GM18951 (cell line): ENCODE data around the gene YEATS2.
"Not testable (repeated sequence)": the region's sequence is repeated elsewhere in the genome, so short reads cannot be mapped to it uniquely, and the experiment has no call there.

Experiments
- POLR2A ChIP-seq: IDR thresholded peaks from 4 replicates; pipeline ENCODE4 v1.6.1; 2011; ENCODE audit warnings: mild to moderate bottlenecking; ENCODE audit not compliant: insufficient read length, insufficient read depth; ENCODE audit errors: extremely low read depth
- in situ Hi-C: fragments of 300-500 bp; cut with MboI; formaldehyde crosslinking; loops from one replicate; pipeline ENCODE4 v1.12.0; 2022; ENCODE audit warnings: low sequenced_read_pairs, mixed read lengths, inconsistent platforms; ENCODE audit not compliant: unreplicated experiment

YEATS2 gene

DNA sequence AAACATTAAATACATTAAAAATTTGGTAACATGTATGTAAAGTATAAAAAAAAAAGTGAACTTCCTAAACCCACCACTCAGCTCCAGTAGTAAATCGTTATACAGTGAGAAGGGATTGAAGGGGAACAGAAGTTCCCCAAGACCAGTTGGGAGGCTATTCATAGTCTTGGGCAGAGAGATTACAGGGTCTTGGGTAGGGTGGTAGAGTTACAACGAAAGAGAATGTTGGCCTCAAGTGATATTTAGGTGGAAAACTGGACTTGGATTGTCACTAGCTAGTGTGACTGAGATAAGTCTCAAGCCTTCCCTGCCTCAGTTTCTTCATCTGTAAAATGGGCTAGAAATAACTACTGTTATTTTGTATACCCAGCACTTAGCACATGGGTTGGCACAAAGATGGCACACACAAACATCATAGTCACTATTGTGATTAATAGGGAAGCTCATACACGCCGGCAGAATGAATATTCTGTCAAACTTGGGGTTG lies 431 bp upstream of the YEATS2 start:
- no peak for TF ChIP-seq POLR2A
- in situ Hi-C loops, result no loop called here

DNA sequence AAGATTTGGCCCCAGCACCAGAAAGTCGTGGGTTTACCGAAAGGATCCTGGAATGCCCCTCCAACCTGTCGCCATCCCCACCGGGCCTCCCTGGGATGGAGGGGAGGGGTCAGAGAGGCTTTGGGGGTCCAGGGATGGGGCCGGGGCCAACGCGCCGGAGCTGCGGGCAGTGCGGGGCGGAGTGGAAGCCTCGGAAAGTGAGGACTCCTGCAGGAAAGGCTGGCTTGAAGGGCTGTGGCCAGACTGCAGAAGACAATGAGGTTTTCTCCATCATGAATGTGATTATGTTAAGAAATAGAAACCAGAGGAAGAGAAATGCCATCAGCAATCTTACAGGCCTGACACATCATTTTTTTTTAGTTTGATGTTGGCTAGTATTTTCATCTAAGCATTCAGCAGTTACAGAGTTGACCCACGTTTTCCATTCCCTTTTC lies 738 bp downstream of the YEATS2 start:
- TF ChIP-seq POLR2A, result no peak
- in situ Hi-C loops, result no loop called here

DNA sequence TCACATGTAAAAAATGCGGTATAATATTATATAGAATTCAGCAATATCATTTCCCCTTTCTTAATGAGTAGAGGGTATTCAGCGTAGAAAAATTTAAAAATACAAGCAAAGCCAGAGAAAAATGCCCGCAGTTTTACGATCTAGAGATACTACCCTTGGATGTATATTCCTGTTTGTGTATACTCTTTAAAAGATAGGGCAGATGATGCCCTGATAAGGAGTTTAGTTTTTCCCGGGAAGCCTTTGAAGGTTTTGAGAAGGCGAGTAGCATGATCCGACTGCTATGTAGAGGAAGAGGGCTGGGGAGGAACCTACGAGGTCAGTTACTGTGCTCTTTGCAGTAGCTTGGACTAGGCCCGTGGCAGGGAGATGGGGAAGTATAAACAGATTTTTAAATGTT lies 1.2 kb downstream of the YEATS2 start:
- no peak for TF ChIP-seq POLR2A

DNA sequence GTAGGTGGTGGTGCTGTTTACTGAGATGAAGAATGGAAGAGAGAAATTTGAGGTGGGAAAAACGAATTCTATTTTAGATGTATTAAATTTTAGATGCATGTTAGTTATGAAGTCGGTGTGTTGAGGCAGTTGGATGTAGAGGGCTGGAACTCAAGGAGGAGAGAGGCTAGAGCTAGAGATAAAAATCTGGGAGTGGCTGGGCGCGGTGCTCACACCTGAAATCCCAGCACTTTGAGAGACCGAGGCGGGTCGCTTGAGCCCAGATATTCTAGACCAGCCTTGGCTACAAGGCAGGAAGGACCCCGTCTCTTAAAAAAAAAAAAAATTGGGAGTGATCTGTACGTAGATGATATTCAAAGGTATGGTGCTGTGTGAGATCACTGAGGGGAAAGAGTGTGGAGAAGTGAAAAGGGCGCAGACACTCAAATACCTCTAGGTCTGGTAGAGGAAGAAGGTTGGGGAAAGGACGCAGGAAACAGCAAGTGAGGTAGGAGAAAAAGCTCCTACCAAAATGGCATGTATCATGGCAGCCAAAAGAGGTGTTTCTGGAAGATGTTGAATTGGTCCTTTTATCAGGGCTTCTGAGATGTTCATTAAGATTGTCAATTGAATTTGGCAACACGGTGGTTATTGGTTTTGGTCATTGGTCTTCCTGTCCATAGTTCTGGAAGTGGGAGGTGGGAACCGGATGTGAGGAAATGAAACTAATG lies 1.8 kb downstream of the YEATS2 start:
- in situ Hi-C loops, result no loop called here
- TF ChIP-seq POLR2A, result no peak

More for the DNA sequence above, 1.2 kb downstream of the YEATS2 start:
- in situ Hi-C loops, result no loop called here

DNA sequence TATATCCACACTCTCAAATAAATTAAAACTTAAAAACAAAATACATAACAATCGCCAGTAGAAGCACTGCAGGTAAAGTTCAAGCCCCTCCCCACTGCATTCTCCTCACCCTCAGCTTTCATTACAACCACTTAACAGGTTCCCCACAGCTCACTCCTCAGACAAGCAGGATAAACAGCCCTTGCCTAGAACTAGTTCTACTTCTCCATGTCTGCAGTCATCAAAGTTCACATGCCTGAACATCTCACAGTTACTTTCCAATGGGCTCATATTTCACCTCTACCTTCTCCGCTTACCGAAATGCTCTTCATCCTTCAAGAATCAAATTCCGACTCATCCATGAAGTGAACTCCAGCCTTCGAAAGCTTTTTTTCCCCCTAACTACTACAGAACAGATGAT lies 4.1 kb downstream of the YEATS2 start:
- no peak for TF ChIP-seq POLR2A
- in situ Hi-C loops, result no loop called here

DNA sequence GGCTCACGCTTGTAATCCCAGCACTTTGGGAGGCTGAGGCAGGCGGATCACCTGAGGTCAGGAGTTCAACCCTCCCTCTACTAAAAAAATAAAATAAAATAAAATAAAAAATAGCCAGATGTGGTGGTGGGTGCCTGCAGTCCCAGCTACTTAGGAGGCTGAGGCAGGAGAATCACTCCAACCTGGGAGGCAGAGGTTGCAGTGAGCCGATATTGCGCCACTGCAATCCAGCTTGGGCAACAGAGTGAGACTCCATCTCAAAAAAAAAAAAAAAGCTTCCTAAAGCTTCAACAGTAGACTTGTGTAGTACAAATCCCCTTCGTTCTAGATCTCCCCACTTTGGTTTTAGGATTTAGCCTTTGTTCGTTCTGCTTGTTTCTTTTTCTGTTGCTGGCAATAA lies 6.3 kb downstream of the YEATS2 start:
- in situ Hi-C loops, result not testable (repeated sequence)

DNA sequence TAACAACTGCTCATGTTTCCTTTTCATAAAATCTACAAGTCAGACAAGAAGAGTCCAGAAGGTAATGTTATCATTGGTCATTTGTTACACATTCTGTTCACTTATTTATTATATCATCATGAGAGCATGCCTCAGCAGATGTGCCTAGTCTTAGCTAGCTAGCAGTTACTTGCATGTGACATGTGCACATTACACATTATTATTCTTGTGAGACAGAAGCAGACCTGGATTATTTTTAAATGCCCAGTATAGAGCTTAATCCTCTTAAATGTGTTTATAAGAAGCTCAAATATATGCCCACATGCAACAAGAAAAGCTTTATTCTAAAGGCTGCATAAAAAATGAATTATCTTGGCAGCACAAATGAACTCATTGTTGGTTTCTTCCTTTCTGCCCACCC lies 12.6 kb downstream of the YEATS2 start:
- in situ Hi-C loops, result no loop called here
- TF ChIP-seq POLR2A, result no peak

DNA sequence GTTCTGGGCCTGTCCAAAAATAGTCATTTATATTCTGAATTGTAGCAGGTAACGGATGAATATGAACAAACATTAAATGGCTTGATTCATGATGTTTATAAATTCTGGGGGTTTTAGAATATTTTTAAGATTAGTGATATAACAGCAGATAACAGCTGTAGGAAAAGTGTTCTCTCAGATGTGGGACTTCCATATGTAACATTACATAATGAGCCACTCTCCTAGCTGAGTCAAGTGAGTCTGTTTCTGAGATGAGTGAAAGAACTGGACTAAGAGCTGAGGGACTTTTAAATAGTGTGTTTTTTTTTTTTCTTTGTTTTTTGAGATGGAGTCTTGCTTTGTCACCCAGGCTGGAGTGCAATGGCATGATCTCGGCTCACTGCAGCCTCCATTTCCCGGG lies 13.9 kb downstream of the YEATS2 start:
- TF ChIP-seq POLR2A, result no peak
- in situ Hi-C loops, result no loop called here

DNA sequence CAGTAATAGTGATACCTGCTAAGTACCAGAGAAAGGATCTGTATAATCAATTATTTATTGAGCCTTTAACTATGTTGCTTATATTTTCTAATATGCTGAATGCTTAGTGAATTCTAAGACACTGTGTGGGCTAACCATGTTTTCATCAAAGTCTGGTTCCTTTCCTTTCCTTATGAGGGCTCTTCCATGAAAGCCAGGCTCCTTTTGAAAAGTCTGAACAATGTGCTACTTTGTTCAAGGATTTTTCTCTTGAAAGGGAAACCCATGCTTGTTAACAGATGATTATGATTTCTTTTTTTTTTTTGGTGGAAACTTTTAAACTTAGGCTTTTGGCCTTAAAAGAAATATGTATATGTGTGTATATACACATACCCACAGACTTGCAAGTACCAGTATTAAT lies 17.0 kb downstream of the YEATS2 start:
- no peak for TF ChIP-seq POLR2A
- in situ Hi-C loops, result no loop called here

DNA sequence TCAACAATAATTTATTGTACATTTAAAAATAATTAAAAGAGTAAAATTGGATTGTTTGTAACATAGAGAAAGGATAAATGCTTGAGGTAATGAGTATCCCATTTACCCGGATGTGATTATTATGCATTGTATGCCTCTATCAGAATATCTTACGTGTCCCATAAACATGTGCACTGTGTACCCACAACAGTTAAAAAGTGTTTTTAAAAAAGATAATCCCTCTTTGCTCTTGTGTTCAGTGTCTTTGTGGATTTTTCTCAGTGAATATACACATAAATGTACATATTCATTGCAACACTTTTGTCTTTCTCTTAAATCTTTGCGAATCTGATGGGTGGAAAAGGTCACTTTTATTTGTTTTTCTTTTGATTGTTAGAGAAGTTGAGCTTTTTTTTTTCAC lies 20.4 kb downstream of the YEATS2 start:
- TF ChIP-seq POLR2A, result no peak
- in situ Hi-C loops, result no loop called here

DNA sequence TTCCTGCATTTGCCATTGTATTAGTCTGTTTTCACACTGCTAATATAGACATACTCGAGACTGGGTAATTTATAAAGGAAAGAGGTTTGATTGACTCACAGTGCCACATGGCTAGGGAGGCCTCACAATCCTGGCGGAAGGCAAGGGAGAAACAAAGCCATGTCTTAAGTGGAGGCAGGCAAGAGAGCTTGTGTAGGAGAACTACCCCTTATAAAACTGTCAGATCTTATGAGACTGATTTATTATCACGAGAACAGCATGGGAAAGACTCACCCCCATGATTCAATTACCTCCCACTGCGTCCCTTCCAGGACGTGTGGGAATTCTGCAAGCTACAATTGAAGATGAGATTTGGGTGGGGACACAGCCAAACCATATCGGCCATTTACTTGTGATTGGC lies 27.8 kb downstream of the YEATS2 start:
- TF ChIP-seq POLR2A, result no peak
- in situ Hi-C loops, result no loop called here

DNA sequence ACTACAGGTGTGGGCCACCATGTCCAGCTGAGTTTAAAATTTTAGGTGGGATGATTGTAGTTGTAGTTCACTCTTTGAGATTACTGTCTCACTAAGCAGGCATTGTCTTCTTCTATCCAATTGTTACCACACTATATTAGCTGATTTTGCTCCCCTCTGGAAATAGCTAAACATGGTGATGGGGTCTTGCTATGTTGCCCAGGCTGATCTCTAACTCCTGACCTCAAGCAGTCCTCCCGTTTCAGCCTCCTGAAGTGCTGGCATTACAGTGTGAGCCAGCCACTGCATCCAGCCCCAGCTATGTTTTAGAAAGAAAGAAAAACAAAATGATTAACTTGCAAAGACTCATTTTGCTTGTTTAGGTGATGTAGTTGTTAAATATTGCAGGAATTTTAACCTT lies 30.6 kb downstream of the YEATS2 start:
- in situ Hi-C loops, result no loop called here
- no peak for TF ChIP-seq POLR2A

DNA sequence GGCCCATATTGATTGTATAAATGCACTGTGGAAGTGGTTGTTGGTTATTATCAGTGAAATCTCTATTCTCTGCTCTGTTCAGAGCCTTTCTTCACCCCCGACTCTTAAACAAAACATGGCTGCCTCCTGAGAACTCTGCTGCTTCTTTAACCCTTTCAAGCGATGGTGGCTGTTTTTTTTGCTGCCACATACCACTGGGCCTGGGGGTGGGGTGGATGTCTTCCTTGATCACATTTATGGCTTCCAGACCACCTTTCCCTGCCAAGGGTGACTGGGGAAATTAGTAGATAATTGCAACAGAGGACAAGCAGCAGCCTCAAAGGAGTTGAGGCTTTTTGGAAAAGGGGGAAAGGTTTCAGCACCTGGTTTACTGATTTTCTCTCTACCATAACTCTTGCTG lies 32.8 kb downstream of the YEATS2 start:
- no peak for TF ChIP-seq POLR2A
- in situ Hi-C loops, result no loop called here

DNA sequence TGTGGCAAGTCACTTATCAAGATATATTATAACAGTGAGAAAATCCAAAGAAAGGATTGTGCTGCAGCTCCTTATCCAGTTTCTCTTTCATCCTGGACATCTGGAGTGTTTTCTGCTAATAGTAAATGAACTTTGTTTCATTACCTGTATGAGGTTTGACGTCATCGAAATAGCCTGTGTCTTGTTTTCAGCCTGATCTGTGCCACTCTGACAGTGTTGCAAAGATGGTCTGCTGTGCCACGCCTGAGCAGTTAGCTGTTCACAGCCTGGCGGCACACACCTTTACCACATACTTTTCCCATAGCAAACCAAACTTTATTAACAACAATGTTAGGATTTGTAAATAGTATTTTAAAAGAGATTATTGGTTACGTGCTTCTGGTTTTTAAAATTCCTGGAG lies 34.0 kb downstream of the YEATS2 start:
- in situ Hi-C loops, result no loop called here
- TF ChIP-seq POLR2A, result no peak

DNA sequence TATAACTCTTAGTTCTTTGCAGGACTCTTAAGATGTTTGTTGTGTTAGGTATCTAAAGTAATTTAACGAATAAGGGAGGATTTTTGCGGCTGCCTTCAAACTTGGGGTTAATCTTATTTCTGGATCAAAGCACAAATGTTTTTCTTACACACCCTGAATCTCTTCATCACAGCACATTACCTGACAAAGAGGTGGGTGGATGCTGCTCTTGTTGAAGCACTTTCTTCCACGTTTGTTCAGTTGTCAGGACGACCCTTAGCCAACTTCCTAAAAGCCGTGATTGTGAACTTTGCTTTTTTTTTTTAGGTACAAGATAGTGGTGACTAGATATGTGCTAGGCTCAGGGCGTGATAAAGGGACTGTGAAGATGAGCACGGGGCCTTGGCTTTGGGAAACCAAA lies 36.0 kb downstream of the YEATS2 start:
- in situ Hi-C loops, result no loop called here
- TF ChIP-seq POLR2A, result no peak
